IMR-90 (cell line): Measurements from ENCODE around the gene RNF224. TPM values are rescaled to one million over a fixed set of nuclear protein-coding genes. Genes with fewer than 3 reads are reported as not detected.

ENCODE experiments used
- BHLHE40 ChIP-seq: fragments of 150-350 bp; IDR thresholded peaks from 2 replicates; pipeline ENCODE4 v1.6.1; 2016; ENCODE audit warnings: mild to moderate bottlenecking, low read depth, low read length
- MXI1 ChIP-seq: IDR thresholded peaks from 2 replicates; pipeline ENCODE4 v1.6.1; 2012; ENCODE audit warnings: low read depth, mild to moderate bottlenecking, low read length, moderate library complexity, borderline replicate concordance
- polyA plus RNA-seq, 3 experiments: library from polyadenylated mRNA; depleted of rRNA; stranded (reverse); fragments of >200 nt; gene quantifications; 2 replicates each; pipeline ENCODE4 v1.2.3, GENCODE V29; 2012; ENCODE audit warnings: low replicate concordance in 1 of 3
- total RNA-seq: library from RNA; depleted of rRNA; stranded (reverse); fragments of >200 nt; gene quantifications from 2 replicates; pipeline ENCODE4 v1.2.3, GENCODE V29; 2012

RNF224 gene
- total and polyA plus RNA-seq, 2 of the 4 experiments (the other 2 are of a cell fraction) = not detected

- no peak for TF ChIP-seq MXI1
- TF ChIP-seq BHLHE40 = no peak
Observed at GRCh38 chr9:137243626-137244485, 16.6 kb downstream of the RNF224 start (continued).
